PC-3 (cell line): ENCODE results near the gene CFAP20DC. TPM values are rescaled to one million over a fixed set of nuclear protein-coding genes. Genes with fewer than 3 reads are reported as not detected.

ENCODE experiments used
- ATAC-seq: fragments of 200-7000 bp; cut with Tn5 transposase; 2 replicates; pipeline ENCODE4 v1.9.1; 2020; ENCODE audit warnings: mild to moderate bottlenecking, moderate library complexity
- BruUV-seq: library from RNA; stranded (reverse); fragments of 400-500 nt; replicated peaks from 2 replicates; lab custom pipeline; 2021; lab: Mats Ljungman, UMichigan
- CTCF ChIA-PET: fragments of 300-600 bp; sonication (Branson Sonifier 250); formaldehyde crosslinking; loops from one replicate; lab custom pipeline; 2022; ENCODE audit warnings: antibody characterized with exemption; lab: Charles Lee
- POLR2A ChIA-PET: fragments of 300-600 bp; sonication (Branson Sonifier 250); formaldehyde crosslinking; loops from one replicate; lab custom pipeline; 2022; ENCODE audit warnings: antibody characterized with exemption; ENCODE audit not compliant: unreplicated experiment; lab: Charles Lee
- DNase-seq: peaks from one replicate; pipeline ENCODE4 v3.0.0-alpha.2; 2015
- H2AFZ ChIP-seq: fragments of 300-600 bp; sonication (generic); 2 replicates; pipeline ENCODE4 v1.6.0; 2016; ENCODE audit warnings: antibody characterized with exemption, low read length
- H3F3A ChIP-seq: fragments of 300-600 bp; sonication (generic); one replicate; pipeline ENCODE4 v1.6.0; 2017; ENCODE audit warnings: antibody characterized with exemption, low read length, control low read depth, mild to moderate bottlenecking; ENCODE audit not compliant: unreplicated experiment
- H3K27ac ChIP-seq: fragments of 300-600 bp; sonication (generic); 2 replicates; pipeline ENCODE4 v1.5.1; 2016; ENCODE audit warnings: mild to moderate bottlenecking, low read length
- H3K27me3 ChIP-seq: fragments of 300-600 bp; sonication (generic); 2 replicates; pipeline ENCODE4 v1.6.1; 2016; ENCODE audit warnings: low read length, mixed read lengths
- H3K36me3 ChIP-seq: fragments of 300-600 bp; sonication (generic); 2 replicates; pipeline ENCODE4 v1.6.1; 2016; ENCODE audit warnings: low read depth, mixed run types, low read length, mixed read lengths
- H3K4me1 ChIP-seq: fragments of 300-600 bp; sonication (generic); 2 replicates; pipeline ENCODE4 v1.5.1; 2016; ENCODE audit warnings: low read length; ENCODE audit not compliant: insufficient read depth
- H3K4me2 ChIP-seq: fragments of 300-600 bp; sonication (generic); 2 replicates; pipeline ENCODE4 v1.6.0; 2016; ENCODE audit warnings: low read length
- H3K4me3 ChIP-seq: fragments of 300-600 bp; sonication (generic); 2 replicates; pipeline ENCODE4 v1.5.1; 2016; ENCODE audit warnings: mild to moderate bottlenecking, low read length, mixed read lengths
- H3K79me2 ChIP-seq: fragments of 300-600 bp; sonication (generic); 2 replicates; pipeline ENCODE4 v1.6.1; 2017; ENCODE audit warnings: low read length, mixed read lengths
- H3K9ac ChIP-seq: fragments of 300-600 bp; sonication (generic); 2 replicates; pipeline ENCODE4 v1.6.0; 2016; ENCODE audit warnings: mild to moderate bottlenecking, low read length
- H3K9me2 ChIP-seq: fragments of 300-600 bp; sonication (generic); replicated peaks from 2 replicates; pipeline ENCODE4 v1.6.1; 2016; ENCODE audit warnings: mixed run types, low read length, mixed read lengths
- H3K9me3 ChIP-seq: fragments of 300-600 bp; sonication (generic); 2 replicates; pipeline ENCODE4 v1.6.1; 2016; ENCODE audit warnings: low read length, mixed read lengths
- H4K20me1 ChIP-seq: fragments of 300-600 bp; sonication (generic); 2 replicates; pipeline ENCODE4 v1.6.1; 2016; ENCODE audit warnings: low read length, mixed read lengths
- EZH2 ChIP-seq: fragments of 300-600 bp; sonication (generic); IDR thresholded peaks from one replicate; pipeline ENCODE4 v1.6.1; 2017; ENCODE audit warnings: antibody characterized with exemption, mild to moderate bottlenecking, low read length; ENCODE audit not compliant: unreplicated experiment
- EZH2phosphoT487 ChIP-seq: fragments of 300-600 bp; sonication (generic); IDR thresholded peaks from 2 replicates; pipeline ENCODE4 v1.6.1; 2018; ENCODE audit warnings: mild to moderate bottlenecking, antibody characterized with exemption, low read length, borderline replicate concordance
- intact Hi-C: fragments of 100-400 bp; cut with micrococcal nuclease; formaldehyde crosslinking; loops from 2 replicates; pipeline ENCODE4 v1.9.0; 2023
- total RNA-seq: library from RNA; depleted of rRNA; stranded (reverse); fragments of >200 nt; gene quantifications from 2 replicates; pipeline ENCODE4 v1.2.3, GENCODE V29; 2014
- TF ChIP-seq, protein P1 (sequence below): fragments of 300-600 bp; sonication (generic); conservative IDR thresholded peaks from 2 replicates; pipeline ENCODE4 v1.5.1; 2017; ENCODE audit warnings: antibody characterized with exemption, low read depth, mild to moderate bottlenecking, low read length

The CFAP20DC gene
- total RNA-seq, 1 experiment from 2014 or later: 15.4 TPM

DNA sequence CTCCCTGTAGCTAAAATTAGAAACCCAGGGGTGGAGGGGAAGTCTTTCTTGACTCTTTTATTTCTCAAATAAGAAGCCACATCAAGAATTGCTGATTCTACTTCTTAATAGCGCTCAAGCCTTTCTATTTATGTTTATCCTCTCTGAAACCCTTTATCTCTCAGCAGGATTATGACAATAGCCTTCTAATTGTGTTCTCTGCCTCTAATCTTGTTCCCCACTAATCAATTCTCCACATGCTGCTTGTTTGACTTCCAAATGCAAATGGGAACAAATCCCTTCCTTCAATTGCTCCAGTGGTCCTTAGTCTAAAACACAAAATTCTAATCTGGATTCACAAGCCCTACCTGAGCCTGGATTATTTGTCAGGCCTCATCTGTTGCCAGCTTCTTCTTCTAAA is 43.7 kb upstream of the CFAP20DC start:
- no peak overlapping the region for H3K4me2 ChIP-seq
- no peaks in the 10 kb centered on the region for H3K27me3 ChIP-seq
- H2AFZ ChIP-seq: no peak overlapping the region
- ChIA-PET CTCF (no interaction called here), POLR2A (no interaction called here)
- no peaks in the 10 kb centered on the region for H3K9me2 ChIP-seq
- H3K4me1 ChIP-seq: no peaks in the 10 kb centered on the region
- no peaks in the 10 kb centered on the region for H3K79me2 ChIP-seq
- H3K27ac ChIP-seq: no peak overlapping the region
- no TSS peak for BruUV-seq
- H3K4me3 ChIP-seq: no peak overlapping the region
- ATAC-seq (no peak), DNase-seq (no peak)
- H3K9ac ChIP-seq: no peak overlapping the region
- TF ChIP-seq, protein P1, sequence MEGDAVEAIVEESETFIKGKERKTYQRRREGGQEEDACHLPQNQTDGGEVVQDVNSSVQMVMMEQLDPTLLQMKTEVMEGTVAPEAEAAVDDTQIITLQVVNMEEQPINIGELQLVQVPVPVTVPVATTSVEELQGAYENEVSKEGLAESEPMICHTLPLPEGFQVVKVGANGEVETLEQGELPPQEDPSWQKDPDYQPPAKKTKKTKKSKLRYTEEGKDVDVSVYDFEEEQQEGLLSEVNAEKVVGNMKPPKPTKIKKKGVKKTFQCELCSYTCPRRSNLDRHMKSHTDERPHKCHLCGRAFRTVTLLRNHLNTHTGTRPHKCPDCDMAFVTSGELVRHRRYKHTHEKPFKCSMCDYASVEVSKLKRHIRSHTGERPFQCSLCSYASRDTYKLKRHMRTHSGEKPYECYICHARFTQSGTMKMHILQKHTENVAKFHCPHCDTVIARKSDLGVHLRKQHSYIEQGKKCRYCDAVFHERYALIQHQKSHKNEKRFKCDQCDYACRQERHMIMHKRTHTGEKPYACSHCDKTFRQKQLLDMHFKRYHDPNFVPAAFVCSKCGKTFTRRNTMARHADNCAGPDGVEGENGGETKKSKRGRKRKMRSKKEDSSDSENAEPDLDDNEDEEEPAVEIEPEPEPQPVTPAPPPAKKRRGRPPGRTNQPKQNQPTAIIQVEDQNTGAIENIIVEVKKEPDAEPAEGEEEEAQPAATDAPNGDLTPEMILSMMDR: no peak
- TF ChIP-seq EZH2: no peak
- no peaks in the 10 kb centered on the region for H3K9me3 ChIP-seq
- no peaks in the 10 kb centered on the region for H4K20me1 ChIP-seq
- no peaks in the 10 kb centered on the region for H3K36me3 ChIP-seq
- intact Hi-C loops: no loop called here
- no peaks in the 10 kb centered on the region for H3F3A ChIP-seq

DNA sequence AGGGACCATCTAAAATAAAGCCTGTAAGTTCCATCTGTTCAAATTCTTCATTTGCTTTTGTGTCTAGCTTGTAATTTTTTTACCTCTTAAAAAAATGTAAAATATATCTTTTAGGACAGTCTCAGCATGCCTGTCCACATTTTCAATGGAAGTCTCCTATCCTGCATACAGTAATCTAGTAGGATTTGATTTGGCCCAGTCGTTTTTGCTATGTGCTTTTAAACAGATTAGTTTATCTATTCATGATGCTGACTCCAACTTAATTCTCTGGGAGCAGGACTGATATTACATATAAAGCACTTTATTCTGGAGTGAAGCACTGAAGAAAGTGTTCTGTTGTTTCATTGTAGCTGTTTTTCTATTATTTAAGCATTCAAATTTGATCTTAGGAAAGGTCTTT is 38.9 kb upstream of the CFAP20DC start:
- H3K9me3 ChIP-seq: no peaks in the 10 kb centered on the region
- no peak overlapping the region for H3K4me3 ChIP-seq
- CTCF ChIA-PET: no interaction called here
- no peaks in the 10 kb centered on the region for H4K20me1 ChIP-seq
- POLR2A ChIA-PET: no interaction called here
- no peak overlapping the region for H3K27ac ChIP-seq
- no peak for ATAC-seq
- no peaks in the 10 kb centered on the region for H3F3A ChIP-seq
- no peaks in the 10 kb centered on the region for H3K27me3 ChIP-seq
- no TSS peak for BruUV-seq
- intact Hi-C loops: no loop called here
- TF ChIP-seq EZH2phosphoT487: no peak
- no peaks in the 10 kb centered on the region for H3K79me2 ChIP-seq
- no peak overlapping the region for H3K4me2 ChIP-seq
- no peak overlapping the region for H2AFZ ChIP-seq
- no peak for DNase-seq
- no peak overlapping the region for H3K9ac ChIP-seq
- 0 out of 2 replicates have a peak, but pooled peaks cover 9% of the 10 kb centered on the region for H3K4me1 ChIP-seq
- H3K36me3 ChIP-seq: no peaks in the 10 kb centered on the region
- H3K9me2 ChIP-seq: no peaks in the 10 kb centered on the region

DNA sequence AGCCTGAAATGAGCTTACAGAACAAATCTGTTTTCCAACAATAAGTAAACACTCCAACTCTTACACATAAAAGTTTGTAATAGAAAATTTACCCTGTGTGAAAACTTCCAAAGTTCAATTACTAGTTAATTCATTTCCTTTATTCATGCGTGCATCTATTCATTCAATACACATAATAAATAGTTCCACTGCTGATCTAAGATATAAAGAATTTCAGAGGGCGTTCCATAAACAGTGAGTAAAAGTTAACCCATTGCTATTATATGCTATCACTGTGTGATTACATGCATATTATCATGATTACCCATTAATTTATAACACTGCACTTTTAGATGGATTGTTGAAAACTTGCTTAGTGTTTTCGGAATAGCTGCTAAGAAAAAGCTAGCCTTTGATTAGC is 36.2 kb upstream of the CFAP20DC start:
- H3K27me3 ChIP-seq: no peaks in the 10 kb centered on the region
- no peak overlapping the region for H3K4me3 ChIP-seq
- H3K4me2 ChIP-seq: peak overlapping the region; percentile 2; the same call in 1 of the 2 replicates
- H3F3A ChIP-seq: no peaks in the 10 kb centered on the region
- no peaks in the 10 kb centered on the region for H3K9me2 ChIP-seq
- BruUV-seq: no TSS peak
- H3K27ac ChIP-seq: 0 out of 2 replicates have a peak overlapping the region, but pooled peaks have one; percentile 9
- H3K79me2 ChIP-seq: no peaks in the 10 kb centered on the region
- no peaks in the 10 kb centered on the region for H4K20me1 ChIP-seq
- ATAC-seq (peak; percentile 76), DNase-seq (peak; percentile 58)
- intact Hi-C loops: loop anchor here (2.0 kb wide), 1 partner anchor 15 kb away; no protein-coding TSS in a partner anchor
- 0 out of 2 replicates have a peak overlapping the region, but pooled peaks have one; percentile 9 for H2AFZ ChIP-seq
- no peaks in the 10 kb centered on the region for H3K9me3 ChIP-seq
- H3K36me3 ChIP-seq: no peaks in the 10 kb centered on the region
- no peak overlapping the region for H3K9ac ChIP-seq
- ChIA-PET POLR2A (interaction anchor here (0.5 kb wide), 1 partner anchor 20 kb away, joined by 10 read pairs; no protein-coding TSS in a partner anchor), CTCF (no interaction called here)
- no peak for TF ChIP-seq EZH2phosphoT487
- TF ChIP-seq, protein P1: no peak
- TF ChIP-seq EZH2: no peak
- H3K4me1 ChIP-seq: peaks cover 12% of the 10 kb centered on the region; the same call in 1 of the 2 replicates
